NCI-H1930 (cell line): ENCODE data around the gene TUB.
A peak's percentile ranks its signal among the peaks of the same experiment; 100 is the strongest.

Experiments
- DNase-seq, 2 experiments: peaks; one replicate each; lab custom pipeline; 2025; lab: John Stamatoyannopoulos, UW

The TUB gene

DNA sequence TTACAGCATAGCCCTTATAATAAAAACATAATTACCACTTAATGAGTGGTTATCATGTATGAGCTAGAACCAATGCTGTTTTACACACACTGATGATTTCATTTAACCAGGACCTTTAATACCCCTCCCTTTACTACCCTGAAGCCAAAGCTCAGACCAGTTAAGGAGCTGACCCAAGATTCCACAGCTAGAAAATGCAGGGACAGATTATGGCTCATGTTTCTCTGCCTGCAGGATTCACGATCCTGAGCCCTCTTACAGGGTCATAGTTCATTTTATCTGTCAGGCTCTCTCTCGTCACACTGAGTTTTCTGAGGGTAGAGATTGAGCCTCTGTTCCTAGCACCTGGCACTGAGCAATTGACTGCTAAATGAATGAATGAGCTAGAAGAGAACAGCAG lies 27.4 kb downstream of the TUB start:
- no peak for DNase-seq

GRCh38 chr11:8109675-8110074 lies 28.7 kb downstream of the TUB start:
- no peak for DNase-seq

GRCh38 chr11:8110396-8110795 lies 29.4 kb downstream of the TUB start:
- DNase-seq: no peak

DNA sequence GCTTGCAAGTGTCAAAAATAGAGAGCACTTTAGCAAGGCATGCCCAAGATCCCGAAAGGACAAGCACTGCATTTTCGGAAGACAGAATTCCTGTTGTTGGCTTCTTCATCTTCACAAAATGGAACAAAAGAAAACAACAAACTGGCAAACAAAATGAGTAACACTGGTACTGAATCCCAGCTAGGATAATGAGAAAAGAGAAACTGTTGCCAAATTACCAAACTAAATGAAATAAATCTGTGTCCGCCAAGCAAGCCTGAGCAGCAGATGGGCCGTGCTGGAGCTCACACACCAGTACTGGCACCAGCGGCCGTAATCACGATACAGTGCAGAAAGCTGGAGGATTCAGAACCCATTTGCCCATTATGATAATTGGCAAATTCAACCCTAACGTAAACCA lies 30.6 kb downstream of the TUB start:
- DNase-seq: no peak

- DNase-seq: no peak
These were observed 41.3 kb downstream of the TUB start for GRCh38 chr11:8122173-8122764.

DNA sequence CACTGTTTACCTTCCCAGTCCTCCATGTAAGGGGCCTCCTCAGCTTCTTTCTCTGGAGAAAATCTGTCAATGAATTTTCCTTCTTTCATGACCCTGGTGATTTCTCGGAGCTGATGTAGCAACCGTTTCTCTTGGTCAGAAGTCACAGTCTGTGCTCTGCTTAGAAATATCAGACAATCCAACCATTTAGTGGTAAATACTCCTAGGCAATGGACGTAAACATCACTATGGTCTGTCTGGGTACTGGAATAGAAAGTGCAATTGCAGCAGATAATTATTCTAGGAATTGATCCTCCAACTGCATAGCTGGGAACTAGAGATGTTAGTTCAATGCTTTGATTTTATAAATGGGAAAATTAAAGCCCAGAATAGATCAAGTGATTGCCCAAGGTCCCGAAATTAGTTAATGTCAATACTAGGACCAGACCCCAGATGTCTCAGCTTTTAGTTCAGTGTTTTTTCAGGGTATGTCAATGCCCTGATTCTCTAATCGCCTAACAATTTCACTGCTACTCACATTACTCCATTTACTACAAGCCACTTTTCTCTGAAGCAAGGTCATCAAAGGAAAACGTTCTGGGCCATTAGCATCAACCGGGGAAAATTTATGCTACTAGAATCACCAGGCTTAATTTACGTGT lies 45.8 kb downstream of the TUB start:
- DNase-seq: peak; percentile 61 to 63

- no peak for DNase-seq
These were observed 46.4 kb downstream of the TUB start for GRCh38 chr11:8127447-8127846.

DNA sequence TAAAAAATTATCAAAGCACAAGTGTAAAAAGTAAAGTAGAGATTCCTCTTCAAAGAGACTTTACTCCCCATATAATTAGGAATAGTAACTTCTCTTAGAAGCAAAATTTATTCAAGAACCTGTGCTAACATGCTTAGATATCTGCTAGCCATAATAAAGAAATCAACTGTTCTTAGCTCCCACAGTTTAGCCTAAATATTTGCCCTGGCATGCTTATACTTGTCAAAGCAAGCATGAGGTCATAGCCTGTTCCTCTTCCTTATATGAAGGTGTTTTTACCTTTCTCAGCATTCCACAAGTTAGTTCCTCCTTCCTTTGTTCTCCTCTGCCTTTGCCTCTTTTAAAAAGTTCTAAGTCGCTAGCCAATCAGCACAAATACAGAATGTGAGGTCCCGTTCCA lies 57.5 kb downstream of the TUB start:
- DNase-seq: no peak

DNA sequence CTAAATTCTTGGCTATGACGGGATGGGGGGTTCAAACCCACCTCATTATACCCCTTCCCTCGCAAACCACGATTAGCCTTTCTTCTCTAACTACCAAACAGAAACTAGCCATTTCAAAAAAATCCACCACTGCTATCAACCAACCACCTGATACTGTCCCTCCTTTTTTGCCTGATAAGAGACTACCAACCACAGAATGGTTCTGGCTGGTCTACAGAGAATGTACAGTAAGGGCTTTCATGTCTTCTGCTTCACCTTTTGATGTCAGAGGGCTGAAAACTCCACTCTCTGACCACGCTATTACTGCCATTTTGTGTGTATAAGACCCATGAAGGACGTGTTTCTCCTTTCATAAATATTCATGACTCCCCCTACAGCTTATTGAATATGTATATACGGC lies 68.7 kb downstream of the TUB start:
- no peak for DNase-seq
